PFSK-1 (cell line): Measurements from ENCODE around the gene B3GAT2.

Experiments
- FOXP2 ChIP-seq: optimal IDR thresholded peaks from 2 replicates; pipeline ENCODE3; 2011; ENCODE audit warnings: borderline replicate concordance, control low read depth, inconsistent platforms; ENCODE audit not compliant: insufficient read depth; ENCODE audit errors: extremely low read length, extremely low read depth
- POLR2AphosphoS5 ChIP-seq: IDR thresholded peaks from 2 replicates; pipeline ENCODE4 v1.6.1; 2012; ENCODE audit warnings: low read depth, mild to moderate bottlenecking, control low read depth, low read length, moderate library complexity
- REST ChIP-seq, 2 experiments: IDR thresholded peaks; 2 replicates each; pipeline versions ENCODE4 v1.6.1 to v1.8.0; 2011 to 2012; ENCODE audit warnings: low read depth in 2 of 2, low read length in 2 of 2, control low read depth in 1 of 2, inconsistent platforms in 1 of 2, mild to moderate bottlenecking in 1 of 2, moderate library complexity in 1 of 2; ENCODE audit not compliant: insufficient read depth in 1 of 2
- SIN3A ChIP-seq: IDR thresholded peaks from 2 replicates; pipeline ENCODE4 v1.6.1; 2012; ENCODE audit warnings: mild to moderate bottlenecking, low read length, moderate library complexity, borderline replicate concordance; ENCODE audit not compliant: insufficient read depth
- TAF1 ChIP-seq: IDR thresholded peaks from 2 replicates; pipeline ENCODE4 v1.6.1; 2012; ENCODE audit warnings: low read length, control low read depth, borderline replicate concordance; ENCODE audit not compliant: insufficient read depth

The B3GAT2 gene

GRCh38 chr6:70857387-70858077 is 99.3 kb downstream of the B3GAT2 start:
- TF ChIP-seq SIN3A = no peak
- TF ChIP-seq FOXP2 = no peak
- no peak for TF ChIP-seq REST (IDR thresholded peaks at IDR 0.05; ENCODE audit: insufficient read depth in 1 of 2, low read depth in 2 of 2, low read length in 2 of 2)
- no peak for TF ChIP-seq POLR2AphosphoS5
- no peak for TF ChIP-seq TAF1

GRCh38 chr6:70852667-70853246 is 104.1 kb downstream of the B3GAT2 start:
- TF ChIP-seq REST (IDR thresholded peaks at IDR 0.05; ENCODE audit: insufficient read depth in 1 of 2, low read depth in 2 of 2, low read length in 2 of 2) (no peak), SIN3A (no peak), FOXP2 (no peak), TAF1 (no peak), POLR2AphosphoS5 (no peak)

- no peak for TF ChIP-seq TAF1
- TF ChIP-seq SIN3A = no peak
- TF ChIP-seq FOXP2 = no peak
- no peak for TF ChIP-seq REST (IDR thresholded peaks at IDR 0.05; ENCODE audit: insufficient read depth in 1 of 2, low read depth in 2 of 2, low read length in 2 of 2)
- TF ChIP-seq POLR2AphosphoS5 = no peak
Measured at GRCh38 chr6:70849348-70850069, 107.4 kb downstream of the B3GAT2 start.

GRCh38 chr6:70847106-70848084 is 109.5 kb downstream of the B3GAT2 start:
- TF ChIP-seq FOXP2 = no peak
- no peak for TF ChIP-seq TAF1
